Esophagus squamous epithelium (tissue), 4 donors: ENCODE results near the gene MRAS.

Experiments used
- POLR2A ChIP-seq, 4 donors: fragments of 450-650 bp; IDR thresholded peaks; one replicate each; pipeline ENCODE4 v1.6.1; 2017; ENCODE audit warnings: antibody characterized with exemption in 4 of 4, mild to moderate bottlenecking in 4 of 4, moderate library complexity in 3 of 4
- TF ChIP-seq, protein P1 (sequence below), 6 experiments: fragments of 450-650 bp in 4 of 6; fragments of 200-600 bp in 2 of 6; sonication (generic) in 2 of 6; IDR thresholded peaks; one replicate each; pipeline ENCODE4 v1.5.1; 2016 to 2019; ENCODE audit warnings: antibody characterized with exemption in 6 of 6, mild to moderate bottlenecking in 4 of 6, moderate library complexity in 4 of 6

DNA sequence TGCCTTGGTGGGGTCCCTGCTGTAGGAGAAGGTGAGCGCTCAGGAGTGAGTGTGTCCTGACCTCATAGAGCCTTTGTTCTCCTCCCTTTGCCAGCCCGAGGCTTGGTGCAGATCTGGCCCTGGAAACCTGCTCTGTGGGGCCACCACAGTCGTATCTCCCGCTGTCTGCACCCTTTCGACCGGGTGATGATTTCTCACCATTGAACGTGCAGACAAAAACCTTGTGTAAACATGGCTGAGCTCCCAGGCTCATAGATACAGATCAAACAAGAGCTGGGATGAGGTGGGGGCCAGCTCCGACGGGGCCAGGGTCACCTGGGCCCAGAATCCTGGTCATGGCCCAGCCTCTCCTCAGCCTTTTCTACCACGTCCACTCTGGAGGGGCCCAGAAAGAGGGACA lies 51.4 kb downstream of the MRAS start:
- TF ChIP-seq, protein P1, sequence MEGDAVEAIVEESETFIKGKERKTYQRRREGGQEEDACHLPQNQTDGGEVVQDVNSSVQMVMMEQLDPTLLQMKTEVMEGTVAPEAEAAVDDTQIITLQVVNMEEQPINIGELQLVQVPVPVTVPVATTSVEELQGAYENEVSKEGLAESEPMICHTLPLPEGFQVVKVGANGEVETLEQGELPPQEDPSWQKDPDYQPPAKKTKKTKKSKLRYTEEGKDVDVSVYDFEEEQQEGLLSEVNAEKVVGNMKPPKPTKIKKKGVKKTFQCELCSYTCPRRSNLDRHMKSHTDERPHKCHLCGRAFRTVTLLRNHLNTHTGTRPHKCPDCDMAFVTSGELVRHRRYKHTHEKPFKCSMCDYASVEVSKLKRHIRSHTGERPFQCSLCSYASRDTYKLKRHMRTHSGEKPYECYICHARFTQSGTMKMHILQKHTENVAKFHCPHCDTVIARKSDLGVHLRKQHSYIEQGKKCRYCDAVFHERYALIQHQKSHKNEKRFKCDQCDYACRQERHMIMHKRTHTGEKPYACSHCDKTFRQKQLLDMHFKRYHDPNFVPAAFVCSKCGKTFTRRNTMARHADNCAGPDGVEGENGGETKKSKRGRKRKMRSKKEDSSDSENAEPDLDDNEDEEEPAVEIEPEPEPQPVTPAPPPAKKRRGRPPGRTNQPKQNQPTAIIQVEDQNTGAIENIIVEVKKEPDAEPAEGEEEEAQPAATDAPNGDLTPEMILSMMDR (IDR thresholded peaks at IDR 0.05): no peak
- TF ChIP-seq POLR2A (IDR thresholded peaks at IDR 0.05): no peak
